GM23338 (cell line): ENCODE data around the gene RPTOR. TPM values are rescaled to one million over a fixed set of nuclear protein-coding genes. Genes with fewer than 3 reads are reported as not detected.

Source experiments
- ATAC-seq: fragments of 200-7000 bp; cut with Tn5 transposase; 3 replicates; pipeline ENCODE4 v1.9.1; 2020
- DNase-seq: peaks from one replicate; pipeline ENCODE4 v3.0.0-alpha.2; 2015; ENCODE audit warnings: low spot score
- H2AFZ ChIP-seq: fragments of 200-600 bp; sonication (generic); 2 replicates; pipeline ENCODE4 v1.8.0; 2016; ENCODE audit warnings: antibody characterized with exemption, mild to moderate bottlenecking, moderate library complexity
- H3F3A ChIP-seq: fragments of 200-600 bp; sonication (generic); replicated peaks from 2 replicates; pipeline ENCODE4 v1.8.0; 2017; ENCODE audit warnings: antibody characterized with exemption, mixed run types, low read depth
- H3K27ac ChIP-seq: fragments of 200-600 bp; sonication (generic); 2 replicates; pipeline ENCODE4 v1.6.1; 2016; ENCODE audit warnings: low read depth
- H3K27me3 ChIP-seq: fragments of 200-600 bp; sonication (generic); 2 replicates; pipeline ENCODE4 v1.8.0; 2016; ENCODE audit warnings: mild to moderate bottlenecking, mixed run types, moderate library complexity; ENCODE audit not compliant: insufficient read depth
- H3K36me3 ChIP-seq: fragments of 200-600 bp; sonication (generic); 2 replicates; pipeline ENCODE4 v1.8.0; 2016; ENCODE audit warnings: mild to moderate bottlenecking; ENCODE audit not compliant: insufficient read depth
- H3K4me1 ChIP-seq: fragments of 200-600 bp; sonication (generic); 2 replicates; pipeline ENCODE4 v1.8.0; 2016; ENCODE audit warnings: mild to moderate bottlenecking, moderate library complexity; ENCODE audit not compliant: insufficient read depth
- H3K4me2 ChIP-seq: fragments of 200-600 bp; sonication (generic); 2 replicates; pipeline ENCODE4 v1.7.1; 2017; ENCODE audit warnings: mixed run types
- H3K4me3 ChIP-seq: fragments of 200-600 bp; sonication (generic); 2 replicates; pipeline ENCODE4 v1.6.1; 2016; ENCODE audit warnings: mixed run types
- H3K79me2 ChIP-seq: fragments of 200-600 bp; sonication (generic); replicated peaks from 2 replicates; pipeline ENCODE4 v1.8.0; 2017; ENCODE audit warnings: mild to moderate bottlenecking; ENCODE audit not compliant: insufficient read depth
- H3K9me2 ChIP-seq: fragments of 200-600 bp; sonication (generic); 2 replicates; pipeline ENCODE4 v1.8.0; 2017; ENCODE audit not compliant: insufficient read depth
- H4K20me1 ChIP-seq: fragments of 200-600 bp; sonication (generic); replicated peaks from 2 replicates; pipeline ENCODE4 v1.8.0; 2017; ENCODE audit warnings: mild to moderate bottlenecking; ENCODE audit not compliant: insufficient read depth
- H3K27ac Mint-ChIP-seq: 2 replicates; pipeline ENCODE4 v1.8.0; 2020; ENCODE audit warnings: inconsistent platforms, mild to moderate bottlenecking, moderate library complexity, mixed read lengths
- H3K27me3 Mint-ChIP-seq: 3 replicates; pipeline ENCODE4 v1.8.0; 2022; ENCODE audit warnings: low read depth, mild to moderate bottlenecking, moderate library complexity, mixed read lengths, inconsistent platforms; ENCODE audit not compliant: insufficient read depth, poor library complexity
- H3K36me3 Mint-ChIP-seq: 3 replicates; pipeline ENCODE4 v1.8.0; 2021; ENCODE audit warnings: low read depth, mild to moderate bottlenecking, inconsistent platforms, moderate library complexity, mixed read lengths
- H3K4me1 Mint-ChIP-seq: 3 replicates; pipeline ENCODE4 v1.8.0; 2020; ENCODE audit warnings: mild to moderate bottlenecking, inconsistent platforms, mixed read lengths
- H3K4me3 Mint-ChIP-seq: 3 replicates; pipeline ENCODE4 v1.8.0; 2021; ENCODE audit warnings: moderate library complexity, mild to moderate bottlenecking, inconsistent platforms, mixed read lengths
- H3K9me3 Mint-ChIP-seq: 3 replicates; pipeline ENCODE4 v1.8.0; 2020; ENCODE audit warnings: moderate library complexity, mild to moderate bottlenecking, inconsistent platforms, mixed read lengths
- CREB1 ChIP-seq: fragments of 250-450 bp; sonication (Bioruptor Pico); IDR thresholded peaks from 2 replicates; pipeline ENCODE4 v1.5.0; 2020; ENCODE audit warnings: low read depth, mild to moderate bottlenecking, moderate library complexity
- CTCF ChIP-seq, 2 experiments: fragments of 200-600 bp in 1 of 2; sonication (generic) in 1 of 2; conservative IDR thresholded peaks; 2 replicates each; pipeline versions ENCODE4 v1.5.1 to v1.6.1; 2016 to 2017; ENCODE audit warnings: antibody characterized with exemption in 2 of 2, low read depth in 2 of 2, mild to moderate bottlenecking in 2 of 2, moderate library complexity in 1 of 2
- EZH2 ChIP-seq: fragments of 200-600 bp; sonication (generic); IDR thresholded peaks from one replicate; pipeline ENCODE4 v1.8.0; 2017; ENCODE audit warnings: antibody characterized with exemption, mild to moderate bottlenecking, low read depth; ENCODE audit not compliant: unreplicated experiment
- EZH2phosphoT487 ChIP-seq: fragments of 200-600 bp; sonication (generic); IDR thresholded peaks from one replicate; pipeline ENCODE4 v1.8.1; 2018; ENCODE audit warnings: antibody characterized with exemption; ENCODE audit not compliant: unreplicated experiment
- JUNB ChIP-seq: IDR thresholded peaks from one replicate; pipeline ENCODE4 v1.6.1; 2016; ENCODE audit warnings: antibody characterized with exemption; ENCODE audit not compliant: unreplicated experiment
- NANOG ChIP-seq: IDR thresholded peaks from 2 replicates; pipeline ENCODE4 v1.6.1; 2016; ENCODE audit warnings: antibody characterized with exemption, borderline replicate concordance
- POLR2AphosphoS5 ChIP-seq: IDR thresholded peaks from 2 replicates; pipeline ENCODE4 v1.6.1; 2016; ENCODE audit warnings: antibody characterized with exemption, low read depth
- REST ChIP-seq: IDR thresholded peaks from one replicate; pipeline ENCODE4 v1.6.1; 2018; ENCODE audit warnings: antibody characterized with exemption; ENCODE audit not compliant: unreplicated experiment
- STAT1 ChIP-seq: IDR thresholded peaks from one replicate; pipeline ENCODE4 v1.6.1; 2016; ENCODE audit warnings: antibody characterized with exemption; ENCODE audit not compliant: unreplicated experiment
- ZNF114 ChIP-seq: fragments of 250-450 bp; sonication (Bioruptor Pico); IDR thresholded peaks from 2 replicates; pipeline ENCODE4 v1.5.0; 2020; ENCODE audit warnings: mild to moderate bottlenecking, moderate library complexity
- ZNF331 ChIP-seq: fragments of 250-450 bp; sonication (Bioruptor Pico); IDR thresholded peaks from 2 replicates; pipeline ENCODE4 v1.5.0; 2020; ENCODE audit warnings: low read depth, mild to moderate bottlenecking, moderate library complexity
- ZNF462 ChIP-seq: fragments of 250-450 bp; sonication (Bioruptor Pico); IDR thresholded peaks from 2 replicates; pipeline ENCODE4 v1.5.0; 2020; ENCODE audit warnings: mild to moderate bottlenecking, moderate library complexity
- polyA plus RNA-seq: library from polyadenylated mRNA; unstranded; fragments of >200 nt; fragmentation: Nextera tagmentation; extraction: Ambion mirVana; gene quantifications from 2 replicates; pipeline ENCODE4 v1.2.1, GENCODE V29; 2016
- total RNA-seq: library from RNA; depleted of rRNA; stranded (reverse); fragments of >200 nt; shearing (Covaris generic); gene quantifications from 2 replicates; pipeline ENCODE4 v1.2.3, GENCODE V29; 2014
- TF ChIP-seq, protein P1 (sequence below): IDR thresholded peaks from 2 replicates; pipeline ENCODE4 v1.6.1; 2016; ENCODE audit warnings: antibody characterized with exemption

Gene RPTOR
- total and polyA plus RNA-seq, 2 experiments from 2014 or later = 9.5 to 38.0 TPM

GRCh38 chr17:80826955-80827645 is 282.5 kb downstream of the RPTOR start:
- Histone ChIP-seq H3F3A (0 out of 2 replicates have a peak, but pooled peaks cover 10% of the 10 kb centered on the region), H3K4me2 (peak overlapping the region; percentile 60), H4K20me1 (no peaks in the 10 kb centered on the region), H3K9me2 (no peaks in the 10 kb centered on the region), H3K4me3 (no peak overlapping the region), H3K27me3 (no peaks in the 10 kb centered on the region), H3K4me1 (peaks cover 8% of the 10 kb centered on the region; the same call in 1 of the 2 replicates), H2AFZ (no peak overlapping the region), H3K79me2 (no peaks in the 10 kb centered on the region), H3K27ac (0 out of 2 replicates have a peak overlapping the region, but pooled peaks have one; percentile 63), H3K36me3 (no peaks in the 10 kb centered on the region)
- H3K27me3 Mint-ChIP-seq = peaks cover 10% of the 10 kb centered on the region
- TF ChIP-seq POLR2AphosphoS5 (no peak), REST (no peak), ZNF114 (CRISPR knock-in tag) (no peak), STAT1 (no peak), EZH2phosphoT487 (no peak), CREB1 (no peak), JUNB (no peak), EZH2 (no peak), NANOG (no peak), ZNF462 (CRISPR knock-in tag) (no peak), CTCF (conservative IDR thresholded peaks at IDR 0.05; ENCODE audit: low read depth in 2 of 2) (no peak), ZNF331 (no peak)
- TF ChIP-seq, protein P1, sequence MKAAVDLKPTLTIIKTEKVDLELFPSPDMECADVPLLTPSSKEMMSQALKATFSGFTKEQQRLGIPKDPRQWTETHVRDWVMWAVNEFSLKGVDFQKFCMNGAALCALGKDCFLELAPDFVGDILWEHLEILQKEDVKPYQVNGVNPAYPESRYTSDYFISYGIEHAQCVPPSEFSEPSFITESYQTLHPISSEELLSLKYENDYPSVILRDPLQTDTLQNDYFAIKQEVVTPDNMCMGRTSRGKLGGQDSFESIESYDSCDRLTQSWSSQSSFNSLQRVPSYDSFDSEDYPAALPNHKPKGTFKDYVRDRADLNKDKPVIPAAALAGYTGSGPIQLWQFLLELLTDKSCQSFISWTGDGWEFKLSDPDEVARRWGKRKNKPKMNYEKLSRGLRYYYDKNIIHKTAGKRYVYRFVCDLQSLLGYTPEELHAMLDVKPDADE = no peak
- ATAC-seq = peak; percentile 15
- peaks cover 38% of the 10 kb centered on the region for H3K4me1 Mint-ChIP-seq
- no peak for DNase-seq
- no peak overlapping the region for H3K4me3 Mint-ChIP-seq
- peaks cover 16% of the 10 kb centered on the region for H3K36me3 Mint-ChIP-seq
- no peaks in the 10 kb centered on the region for H3K9me3 Mint-ChIP-seq
- H3K27ac Mint-ChIP-seq = no peak overlapping the region
